Gastrocnemius medialis (tissue), 4 donors: ENCODE data around the gene IFRD2.

Source experiments
- POLR2A ChIP-seq, 2 donors: fragments of 450-650 bp; IDR thresholded peaks; one replicate each; pipeline ENCODE4 v1.6.1; 2017; ENCODE audit warnings: antibody characterized with exemption in 2 of 2, mild to moderate bottlenecking in 2 of 2, moderate library complexity in 2 of 2
- TF ChIP-seq, protein P1 (sequence below), 5 experiments: fragments of 450-650 bp in 3 of 5; fragments of 200-600 bp in 2 of 5; sonication (generic) in 2 of 5; IDR thresholded peaks in 4 of 5; conservative IDR thresholded peaks in 1 of 5; 1 replicate in 4 of 5; 2 replicates in 1 of 5; pipeline ENCODE4 v1.5.1; 2016 to 2019; ENCODE audit warnings: antibody characterized with exemption in 5 of 5, mild to moderate bottlenecking in 3 of 5, moderate library complexity in 3 of 5

DNA sequence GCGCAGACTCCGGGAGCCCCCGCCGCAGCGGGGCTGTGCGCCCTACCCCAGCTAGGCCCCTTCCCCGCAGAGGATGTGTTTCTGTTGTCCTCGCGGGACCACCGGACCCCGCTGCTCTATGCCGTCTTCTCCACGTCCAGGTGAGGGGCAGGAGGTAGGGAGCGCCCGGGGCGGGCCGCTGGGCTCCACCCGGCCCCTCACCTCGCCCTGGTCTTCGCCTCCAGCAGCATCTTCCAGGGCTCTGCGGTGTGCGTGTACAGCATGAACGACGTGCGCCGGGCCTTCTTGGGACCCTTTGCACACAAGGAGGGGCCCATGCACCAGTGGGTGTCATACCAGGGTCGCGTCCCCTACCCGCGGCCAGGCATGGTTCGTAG lies 18.6 kb downstream of the IFRD2 start:
- TF ChIP-seq, protein P1, sequence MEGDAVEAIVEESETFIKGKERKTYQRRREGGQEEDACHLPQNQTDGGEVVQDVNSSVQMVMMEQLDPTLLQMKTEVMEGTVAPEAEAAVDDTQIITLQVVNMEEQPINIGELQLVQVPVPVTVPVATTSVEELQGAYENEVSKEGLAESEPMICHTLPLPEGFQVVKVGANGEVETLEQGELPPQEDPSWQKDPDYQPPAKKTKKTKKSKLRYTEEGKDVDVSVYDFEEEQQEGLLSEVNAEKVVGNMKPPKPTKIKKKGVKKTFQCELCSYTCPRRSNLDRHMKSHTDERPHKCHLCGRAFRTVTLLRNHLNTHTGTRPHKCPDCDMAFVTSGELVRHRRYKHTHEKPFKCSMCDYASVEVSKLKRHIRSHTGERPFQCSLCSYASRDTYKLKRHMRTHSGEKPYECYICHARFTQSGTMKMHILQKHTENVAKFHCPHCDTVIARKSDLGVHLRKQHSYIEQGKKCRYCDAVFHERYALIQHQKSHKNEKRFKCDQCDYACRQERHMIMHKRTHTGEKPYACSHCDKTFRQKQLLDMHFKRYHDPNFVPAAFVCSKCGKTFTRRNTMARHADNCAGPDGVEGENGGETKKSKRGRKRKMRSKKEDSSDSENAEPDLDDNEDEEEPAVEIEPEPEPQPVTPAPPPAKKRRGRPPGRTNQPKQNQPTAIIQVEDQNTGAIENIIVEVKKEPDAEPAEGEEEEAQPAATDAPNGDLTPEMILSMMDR (IDR thresholded peaks at IDR 0.05 in 4 of 5, conservative IDR thresholded peaks at IDR 0.05 in 1 of 5): no peak
- no peak for TF ChIP-seq POLR2A (IDR thresholded peaks at IDR 0.05)
